Measurements from ENCODE around the gene LDB2.
"Not testable (repeated sequence)": the region's sequence is repeated elsewhere in the genome, so short reads cannot be mapped to it uniquely, and the experiment has no call there.

LDB2 gene

GRCh38 chr4:16897991-16898827 is at the start of gene LDB2:
Gene LDB2, minus strand, starts transcription at chr4:16898645.
- Histone ChIP-seq H3K27me3 (ENCODE audit: insufficient read depth, low read length) (no peaks in the 10 kb centered on the region), H3K4me1 (ENCODE audit: insufficient read depth, low read length) (peaks cover 40% of the 10 kb centered on the region), H2AFZ (ENCODE audit: low read depth, low read length) (peak within 1 kb of the TSS; percentile 39), H3K36me3 (ENCODE audit: insufficient read depth, low read length) (no peaks in the 10 kb centered on the region), H3K9me3 (ENCODE audit: low read length) (no peaks in the 10 kb centered on the region), H3K4me3 (ENCODE audit: low read length) (peak within 1 kb of the TSS; percentile 49)

- Histone ChIP-seq H3K27me3 (ENCODE audit: insufficient read depth, low read length) (no peaks in the 10 kb centered on the region), H3K9me3 (ENCODE audit: low read length) (no peaks in the 10 kb centered on the region), H2AFZ (ENCODE audit: low read depth, low read length) (no peak overlapping the region), H3K4me3 (ENCODE audit: low read length) (no peak overlapping the region), H3K4me1 (ENCODE audit: insufficient read depth, low read length) (no peaks in the 10 kb centered on the region), H3K36me3 (ENCODE audit: insufficient read depth, low read length) (no peaks in the 10 kb centered on the region)
These were observed 44.0 kb upstream of the LDB2 start for GRCh38 chr4:16942491-16942890.

- no peaks in the 10 kb centered on the region for H3K4me1 ChIP-seq (ENCODE audit: insufficient read depth, low read length)
- H3K4me3 ChIP-seq (ENCODE audit: low read length), result no peak overlapping the region
- H2AFZ ChIP-seq (ENCODE audit: low read depth, low read length), result no peak overlapping the region
- H3K27me3 ChIP-seq (ENCODE audit: insufficient read depth, low read length), result no peaks in the 10 kb centered on the region
- no peaks in the 10 kb centered on the region for H3K36me3 ChIP-seq (ENCODE audit: insufficient read depth, low read length)
- no peaks in the 10 kb centered on the region for H3K9me3 ChIP-seq (ENCODE audit: low read length)
These were observed 40.7 kb upstream of the LDB2 start for GRCh38 chr4:16939178-16939577.

GRCh38 chr4:16938512-16939040 is 40.1 kb upstream of the LDB2 start:
- H3K36me3 ChIP-seq (ENCODE audit: insufficient read depth, low read length), result no peaks in the 10 kb centered on the region
- no peaks in the 10 kb centered on the region for H3K9me3 ChIP-seq (ENCODE audit: low read length)
- H3K27me3 ChIP-seq (ENCODE audit: insufficient read depth, low read length), result no peaks in the 10 kb centered on the region
- no peaks in the 10 kb centered on the region for H3K4me1 ChIP-seq (ENCODE audit: insufficient read depth, low read length)
- H2AFZ ChIP-seq (ENCODE audit: low read depth, low read length), result no peak overlapping the region
- H3K4me3 ChIP-seq (ENCODE audit: low read length), result no peak overlapping the region

- H3K4me3 ChIP-seq (ENCODE audit: low read length), result no peak overlapping the region
- H3K36me3 ChIP-seq (ENCODE audit: insufficient read depth, low read length), result no peaks in the 10 kb centered on the region
- H3K4me1 ChIP-seq (ENCODE audit: insufficient read depth, low read length), result peaks cover 12% of the 10 kb centered on the region
- no peaks in the 10 kb centered on the region for H3K27me3 ChIP-seq (ENCODE audit: insufficient read depth, low read length)
- H2AFZ ChIP-seq (ENCODE audit: low read depth, low read length), result no peak overlapping the region
- H3K9me3 ChIP-seq (ENCODE audit: low read length), result no peaks in the 10 kb centered on the region
These were observed 33.2 kb upstream of the LDB2 start for GRCh38 chr4:16931339-16932305.

- peaks cover 4% of the 10 kb centered on the region for H3K27me3 ChIP-seq (ENCODE audit: insufficient read depth, low read length)
- no peak overlapping the region for H3K4me3 ChIP-seq (ENCODE audit: low read length)
- H3K4me1 ChIP-seq (ENCODE audit: insufficient read depth, low read length), result peaks cover 12% of the 10 kb centered on the region
- no peak overlapping the region for H2AFZ ChIP-seq (ENCODE audit: low read depth, low read length)
- H3K36me3 ChIP-seq (ENCODE audit: insufficient read depth, low read length), result no peaks in the 10 kb centered on the region
- H3K9me3 ChIP-seq (ENCODE audit: low read length), result no peaks in the 10 kb centered on the region
These were observed 27.8 kb upstream of the LDB2 start for GRCh38 chr4:16926214-16926613.

GRCh38 chr4:16918716-16919115 is 20.3 kb upstream of the LDB2 start:
- not testable (repeated sequence) for H3K4me1 ChIP-seq (ENCODE audit: insufficient read depth, low read length); H3K27me3 ChIP-seq (ENCODE audit: insufficient read depth, low read length); H2AFZ ChIP-seq (ENCODE audit: low read depth, low read length); H3K4me3 ChIP-seq (ENCODE audit: low read length); H3K36me3 ChIP-seq (ENCODE audit: insufficient read depth, low read length); H3K9me3 ChIP-seq (ENCODE audit: low read length)

GRCh38 chr4:16916719-16917337 is 18.4 kb upstream of the LDB2 start:
- Histone ChIP-seq H3K4me3 (ENCODE audit: low read length) (no peak overlapping the region), H2AFZ (ENCODE audit: low read depth, low read length) (no peak overlapping the region), H3K4me1 (ENCODE audit: insufficient read depth, low read length) (no peaks in the 10 kb centered on the region), H3K9me3 (ENCODE audit: low read length) (no peaks in the 10 kb centered on the region), H3K27me3 (ENCODE audit: insufficient read depth, low read length) (no peaks in the 10 kb centered on the region), H3K36me3 (ENCODE audit: insufficient read depth, low read length) (no peaks in the 10 kb centered on the region)

- H3K4me1 ChIP-seq (ENCODE audit: insufficient read depth, low read length), result no peaks in the 10 kb centered on the region
- no peak overlapping the region for H2AFZ ChIP-seq (ENCODE audit: low read depth, low read length)
- H3K9me3 ChIP-seq (ENCODE audit: low read length), result no peaks in the 10 kb centered on the region
- no peaks in the 10 kb centered on the region for H3K27me3 ChIP-seq (ENCODE audit: insufficient read depth, low read length)
- no peak overlapping the region for H3K4me3 ChIP-seq (ENCODE audit: low read length)
- no peaks in the 10 kb centered on the region for H3K36me3 ChIP-seq (ENCODE audit: insufficient read depth, low read length)
These were observed 17.6 kb upstream of the LDB2 start for GRCh38 chr4:16916031-16916430.

- H3K36me3 ChIP-seq (ENCODE audit: insufficient read depth, low read length), result no peaks in the 10 kb centered on the region
- H2AFZ ChIP-seq (ENCODE audit: low read depth, low read length), result no peak overlapping the region
- H3K9me3 ChIP-seq (ENCODE audit: low read length), result no peaks in the 10 kb centered on the region
- no peak overlapping the region for H3K4me3 ChIP-seq (ENCODE audit: low read length)
- peaks cover 7% of the 10 kb centered on the region for H3K4me1 ChIP-seq (ENCODE audit: insufficient read depth, low read length)
- no peaks in the 10 kb centered on the region for H3K27me3 ChIP-seq (ENCODE audit: insufficient read depth, low read length)
These were observed 15.8 kb upstream of the LDB2 start for GRCh38 chr4:16914208-16914607.

- no peak overlapping the region for H3K4me3 ChIP-seq (ENCODE audit: low read length)
- H2AFZ ChIP-seq (ENCODE audit: low read depth, low read length), result no peak overlapping the region
- H3K9me3 ChIP-seq (ENCODE audit: low read length), result no peaks in the 10 kb centered on the region
- H3K4me1 ChIP-seq (ENCODE audit: insufficient read depth, low read length), result peaks cover 13% of the 10 kb centered on the region
- no peaks in the 10 kb centered on the region for H3K27me3 ChIP-seq (ENCODE audit: insufficient read depth, low read length)
- no peaks in the 10 kb centered on the region for H3K36me3 ChIP-seq (ENCODE audit: insufficient read depth, low read length)
These were observed 14.5 kb upstream of the LDB2 start for GRCh38 chr4:16912896-16913295.

- Histone ChIP-seq H3K36me3 (ENCODE audit: insufficient read depth, low read length) (no peaks in the 10 kb centered on the region), H3K4me3 (ENCODE audit: low read length) (peak overlapping the region; percentile 19)
These were observed 10.8 kb upstream of the LDB2 start for GRCh38 chr4:16909281-16909680.

More at GRCh38 chr4:16909281-16909680, 10.8 kb upstream of the LDB2 start:
- Histone ChIP-seq H3K9me3 (ENCODE audit: low read length) (no peaks in the 10 kb centered on the region), H3K27me3 (ENCODE audit: insufficient read depth, low read length) (no peaks in the 10 kb centered on the region), H2AFZ (ENCODE audit: low read depth, low read length) (peak overlapping the region; percentile 42), H3K4me1 (ENCODE audit: insufficient read depth, low read length) (peaks cover 13% of the 10 kb centered on the region)

Measured in neuron (in vitro differentiated cells).